GM18868 (cell line): Measurements from ENCODE around the gene PDCD4.
"Not testable (repeated sequence)": the region's sequence is repeated elsewhere in the genome, so short reads cannot be mapped to it uniquely, and the experiment has no call there.

Source experiments
- ATAC-seq: cut with Tn5 transposase; IDR thresholded peaks from one replicate; pipeline ENCODE4 v1.9.1; 2021; ENCODE audit warnings: mild to moderate bottlenecking, moderate library complexity; ENCODE audit not compliant: unreplicated experiment

The PDCD4 gene

GRCh38 chr10:110880012-110880411 lies 8.3 kb downstream of the PDCD4 start:
- no peak for ATAC-seq

DNA sequence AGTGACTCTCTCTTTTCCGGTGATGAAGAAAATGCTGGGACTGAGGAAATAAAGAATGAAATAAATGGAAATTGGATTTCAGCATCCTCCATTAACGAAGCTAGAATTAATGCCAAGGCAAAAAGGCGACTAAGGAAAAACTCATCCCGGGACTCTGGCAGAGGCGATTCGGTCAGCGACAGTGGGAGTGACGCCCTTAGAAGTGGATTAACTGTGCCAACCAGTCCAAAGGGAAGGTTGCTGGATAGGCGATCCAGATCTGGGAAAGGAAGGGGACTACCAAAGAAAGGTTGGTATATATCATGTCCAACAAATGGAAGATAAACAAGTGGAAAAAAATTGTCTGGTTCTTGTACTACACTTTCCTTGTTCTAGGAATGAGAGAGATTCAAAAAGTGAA lies 9.5 kb downstream of the PDCD4 start:
- ATAC-seq = no peak

DNA sequence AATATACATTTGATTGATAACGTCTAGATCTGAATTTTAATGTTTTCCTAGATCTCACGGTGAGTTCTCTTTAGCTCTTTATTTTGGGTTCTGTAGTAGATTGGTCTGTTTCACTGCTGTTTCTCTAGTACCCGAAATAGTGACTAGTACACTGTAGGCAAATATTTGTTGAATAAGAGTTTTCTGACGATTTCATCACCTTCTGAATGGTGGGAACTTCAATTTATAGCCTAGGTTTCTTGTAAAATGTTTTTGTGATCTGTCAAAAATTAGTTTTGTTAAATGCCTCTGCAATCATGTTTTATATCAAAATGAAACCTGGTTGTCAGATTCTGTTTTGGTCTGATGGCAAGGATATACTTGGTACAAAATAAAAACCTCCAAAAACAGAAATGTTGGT lies 10.2 kb downstream of the PDCD4 start:
- no peak for ATAC-seq

GRCh38 chr10:110883924-110884323 lies 12.2 kb downstream of the PDCD4 start:
- no peak for ATAC-seq

DNA sequence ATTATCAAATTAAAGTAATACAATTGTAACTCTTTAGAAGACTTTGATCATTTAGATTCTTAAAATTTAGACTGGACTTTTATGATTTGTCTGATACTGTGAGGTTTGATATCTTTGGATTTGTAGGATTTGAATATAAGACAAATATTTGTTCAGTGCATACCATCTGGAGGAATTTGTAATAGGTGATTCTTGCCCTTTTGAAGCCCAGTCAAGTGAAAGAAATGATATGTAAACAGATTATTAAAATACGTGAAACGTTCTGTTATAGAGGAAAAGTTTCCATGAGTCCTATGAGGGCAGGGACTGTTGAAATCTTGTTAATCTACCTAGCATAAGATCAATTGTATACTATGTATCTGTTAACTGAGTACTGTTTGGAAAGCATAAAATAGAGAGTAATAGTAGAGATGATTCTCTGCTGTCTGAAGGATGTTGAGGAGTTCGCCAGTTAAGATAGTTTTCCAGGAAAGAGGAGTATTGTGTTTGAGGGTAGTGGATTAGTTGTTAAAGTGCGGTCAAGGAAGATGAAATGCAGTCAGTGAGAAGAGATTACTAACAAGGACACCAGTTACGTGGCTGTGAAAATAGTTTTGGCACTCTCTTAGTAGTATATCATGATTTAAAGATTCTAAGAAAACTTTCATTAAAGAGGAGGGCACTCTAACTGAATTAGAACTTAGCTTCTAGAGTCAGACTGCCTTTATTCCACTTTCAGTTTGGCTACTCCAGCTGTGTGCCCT lies 14.4 kb downstream of the PDCD4 start:
- ATAC-seq = no peak

DNA sequence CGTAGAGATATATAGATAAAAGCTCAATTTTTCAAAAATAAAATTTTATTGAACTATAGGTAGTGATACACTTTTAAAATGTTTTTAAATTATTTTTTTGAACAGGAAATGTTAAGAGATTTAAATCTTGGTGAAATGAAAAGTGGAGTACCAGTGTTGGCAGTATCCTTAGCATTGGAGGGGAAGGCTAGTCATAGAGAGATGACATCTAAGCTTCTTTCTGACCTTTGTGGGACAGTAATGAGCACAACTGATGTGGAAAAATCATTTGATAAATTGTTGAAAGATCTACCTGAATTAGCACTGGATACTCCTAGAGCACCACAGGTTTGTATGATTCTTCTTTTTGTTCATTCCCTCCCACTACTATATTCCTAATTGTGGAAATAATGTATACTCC lies 15.8 kb downstream of the PDCD4 start:
- ATAC-seq = no peak

DNA sequence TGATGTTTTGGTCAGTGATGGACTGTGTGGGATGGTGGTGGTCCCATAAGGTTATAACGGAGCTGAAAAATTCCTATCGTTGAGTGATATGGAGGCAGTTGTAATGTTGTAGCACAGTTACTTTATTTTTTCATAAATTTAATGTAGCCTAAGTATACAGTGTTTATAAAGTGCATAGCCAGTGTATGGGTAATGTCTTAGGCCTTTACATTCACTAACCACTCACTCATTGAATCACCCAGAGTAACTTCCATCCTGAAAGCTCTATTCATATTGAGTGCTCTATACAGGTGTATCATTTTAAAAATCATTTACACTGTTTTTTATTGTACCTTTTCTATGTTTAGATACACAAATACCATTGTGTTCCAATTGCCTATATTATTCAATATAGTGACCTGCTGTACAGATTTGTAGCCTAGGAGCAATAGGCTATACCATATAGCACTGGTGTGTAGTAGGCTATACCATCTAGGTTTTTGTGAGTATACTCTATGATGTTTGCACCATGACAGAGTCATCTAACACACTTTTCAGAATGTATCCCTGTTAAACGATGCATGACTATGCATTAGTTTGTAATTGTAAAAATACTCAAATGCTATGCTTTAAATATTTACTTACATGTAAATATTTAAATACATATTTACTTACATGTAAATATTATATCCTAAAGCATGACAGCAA lies 21.0 kb downstream of the PDCD4 start:
- no peak for ATAC-seq

- ATAC-seq = peak; percentile 74
Observed at GRCh38 chr10:110893559-110894179, 21.9 kb downstream of the PDCD4 start.

- no peak for ATAC-seq
Observed at GRCh38 chr10:110897184-110897583, 25.5 kb downstream of the PDCD4 start.

- ATAC-seq = no peak
Observed at GRCh38 chr10:110898391-110898790, 26.7 kb downstream of the PDCD4 start.

- no peak for ATAC-seq
Observed at GRCh38 chr10:110900983-110901382, 29.3 kb downstream of the PDCD4 start.

DNA sequence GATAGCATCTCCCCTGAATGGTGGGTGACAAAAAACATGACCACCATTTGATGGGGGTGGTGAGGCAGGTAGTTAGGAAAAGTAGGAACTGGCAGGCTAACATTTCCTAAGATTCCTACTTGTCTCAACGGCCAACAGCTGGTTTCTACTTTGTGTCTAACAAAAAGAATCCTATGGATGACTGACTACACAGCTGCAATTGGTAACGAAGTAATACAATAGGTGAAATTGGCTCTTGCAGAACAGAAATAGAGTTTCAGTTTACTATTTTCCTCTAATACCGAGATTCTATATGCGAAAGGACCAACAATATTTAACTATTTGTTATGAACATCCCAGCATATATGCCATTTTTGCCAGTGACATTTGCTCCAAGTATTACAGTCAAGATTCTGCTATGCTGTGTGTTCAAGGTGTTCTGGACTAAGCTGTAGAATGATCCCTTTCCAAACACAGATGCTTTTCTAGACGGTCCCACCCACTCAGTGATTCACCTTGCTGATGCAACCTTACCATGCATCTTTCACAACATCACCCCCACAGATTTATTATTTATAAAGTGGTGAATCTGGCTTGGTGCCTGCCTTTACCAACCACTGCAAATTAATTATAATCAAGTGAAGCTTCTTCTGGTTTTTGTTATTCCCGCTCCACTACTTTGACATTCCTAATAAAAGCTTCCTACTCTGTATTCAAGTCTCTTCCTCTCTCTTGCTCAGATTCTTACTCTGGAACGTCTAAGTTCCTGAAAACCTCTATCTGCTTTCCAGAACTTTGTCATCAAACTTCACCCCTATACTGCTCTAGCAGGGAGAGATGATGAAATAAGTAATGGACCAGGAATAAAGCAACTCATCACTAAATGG lies 30.5 kb downstream of the PDCD4 start:
- no peak for ATAC-seq

- ATAC-seq = peak; percentile 85
Observed at GRCh38 chr10:110903280-110904278, 31.9 kb downstream of the PDCD4 start.

DNA sequence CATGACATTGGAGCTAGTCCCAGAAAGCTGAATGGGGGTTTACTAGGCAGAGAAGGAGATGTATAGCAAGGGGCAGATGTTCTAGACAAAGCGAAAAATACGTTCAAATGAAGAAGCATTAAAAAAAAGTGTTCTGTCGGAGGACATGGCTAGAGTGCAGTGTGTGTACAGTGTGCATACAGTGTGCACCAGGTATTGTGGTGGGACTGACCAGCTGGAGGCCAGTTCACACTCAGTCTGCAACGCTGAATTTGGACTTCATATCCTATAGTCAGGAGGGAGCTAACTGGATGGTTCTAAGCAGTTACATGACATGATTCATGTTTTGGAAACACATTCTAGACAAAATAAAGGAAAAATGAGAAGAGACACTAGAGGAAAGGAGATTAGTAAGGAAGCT lies 38.4 kb downstream of the PDCD4 start:
- no peak for ATAC-seq

GRCh38 chr10:110912374-110912773 lies 40.6 kb downstream of the PDCD4 start:
- no peak for ATAC-seq

GRCh38 chr10:110914431-110914830 lies 42.7 kb downstream of the PDCD4 start:
- ATAC-seq = no peak

DNA sequence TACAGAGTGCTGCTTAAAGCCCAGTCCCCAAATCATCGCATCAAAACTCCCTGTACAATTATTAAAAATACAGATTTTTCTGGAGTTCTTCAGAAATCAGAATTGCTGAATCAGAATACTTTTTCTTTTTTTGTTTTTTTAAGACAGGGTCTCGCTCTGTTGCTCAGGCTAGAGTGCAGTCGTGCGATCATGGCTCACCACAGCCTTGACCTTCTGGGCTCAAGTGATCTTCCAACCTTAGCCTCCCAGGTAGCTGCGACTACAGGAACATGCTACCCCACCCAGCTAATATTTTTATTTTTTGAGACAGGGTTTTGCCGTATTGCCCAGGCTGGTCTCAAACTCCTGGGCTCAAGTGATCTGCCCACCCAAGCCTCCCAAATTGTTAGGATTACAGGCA lies 43.3 kb downstream of the PDCD4 start:
- no peak for ATAC-seq

DNA sequence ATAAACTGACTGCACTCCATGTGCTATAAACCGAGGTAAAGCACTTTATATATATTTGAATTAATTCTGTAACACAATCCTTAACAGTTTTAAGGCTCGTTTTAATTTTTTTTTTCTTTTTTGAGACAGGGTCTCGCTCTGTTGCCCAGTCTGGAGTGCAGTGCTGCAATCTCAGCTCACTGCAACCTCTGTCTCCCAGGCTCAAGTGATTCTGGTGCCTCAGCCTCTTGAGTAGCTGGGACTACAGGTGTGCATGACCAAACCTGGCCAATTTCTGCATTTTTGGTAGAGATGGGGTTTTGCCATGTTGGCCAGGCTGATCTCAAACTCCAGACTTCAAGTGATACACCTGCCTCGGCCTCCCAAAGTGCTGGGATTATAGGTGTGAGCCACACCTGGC lies 43.9 kb downstream of the PDCD4 start:
- not testable (repeated sequence) for ATAC-seq

DNA sequence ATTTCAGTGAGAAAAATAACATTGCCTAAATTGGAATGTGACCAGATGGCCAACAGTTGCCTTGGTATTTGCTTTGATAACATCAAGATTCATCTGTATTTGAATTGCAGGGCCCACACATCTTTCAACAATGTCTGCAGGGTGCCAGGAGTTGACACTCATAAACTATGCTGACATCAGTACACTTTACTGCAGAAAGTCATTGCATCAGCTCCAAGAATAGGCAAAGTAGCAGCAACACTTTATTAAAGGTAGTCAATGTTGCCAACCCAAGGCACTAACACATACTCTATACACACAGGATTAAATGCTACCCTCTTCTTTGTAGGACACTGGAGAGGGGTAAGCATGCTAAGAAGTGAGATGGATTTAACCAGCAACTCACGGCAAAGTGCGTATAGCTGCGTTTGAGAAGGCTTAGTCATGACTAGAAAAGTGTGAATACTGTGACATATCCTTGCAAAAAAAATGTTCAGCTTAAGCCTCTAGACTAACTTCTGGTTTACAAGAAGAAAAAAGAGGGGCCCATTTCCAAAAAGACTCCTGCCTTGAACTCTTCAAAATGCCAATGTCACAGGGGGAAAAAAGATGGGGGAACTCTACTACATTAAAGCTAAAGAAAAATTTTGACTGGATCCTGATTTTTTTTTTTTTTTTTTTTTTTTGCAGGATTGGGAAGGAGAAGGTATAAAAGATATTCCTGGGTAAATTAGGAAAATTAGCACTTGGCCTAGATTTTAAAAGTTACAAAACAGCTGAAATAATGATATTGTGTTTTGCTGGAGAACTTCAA lies 45.0 kb downstream of the PDCD4 start:
- ATAC-seq = no peak
